Loucy (cell line): Measurements from ENCODE around the gene QRFP.

Experiments
- EZH2phosphoT487 ChIP-seq: fragments of 200-600 bp; IDR thresholded peaks from 2 replicates; pipeline ENCODE4 v1.6.1; 2018; ENCODE audit warnings: antibody characterized with exemption, mild to moderate bottlenecking, moderate library complexity, borderline replicate concordance
- TF ChIP-seq, protein P1 (sequence below): fragments of 200-600 bp; sonication (generic); conservative IDR thresholded peaks from 2 replicates; pipeline ENCODE4 v1.5.1; 2014; ENCODE audit warnings: mild to moderate bottlenecking, antibody characterized with exemption, low read length

DNA sequence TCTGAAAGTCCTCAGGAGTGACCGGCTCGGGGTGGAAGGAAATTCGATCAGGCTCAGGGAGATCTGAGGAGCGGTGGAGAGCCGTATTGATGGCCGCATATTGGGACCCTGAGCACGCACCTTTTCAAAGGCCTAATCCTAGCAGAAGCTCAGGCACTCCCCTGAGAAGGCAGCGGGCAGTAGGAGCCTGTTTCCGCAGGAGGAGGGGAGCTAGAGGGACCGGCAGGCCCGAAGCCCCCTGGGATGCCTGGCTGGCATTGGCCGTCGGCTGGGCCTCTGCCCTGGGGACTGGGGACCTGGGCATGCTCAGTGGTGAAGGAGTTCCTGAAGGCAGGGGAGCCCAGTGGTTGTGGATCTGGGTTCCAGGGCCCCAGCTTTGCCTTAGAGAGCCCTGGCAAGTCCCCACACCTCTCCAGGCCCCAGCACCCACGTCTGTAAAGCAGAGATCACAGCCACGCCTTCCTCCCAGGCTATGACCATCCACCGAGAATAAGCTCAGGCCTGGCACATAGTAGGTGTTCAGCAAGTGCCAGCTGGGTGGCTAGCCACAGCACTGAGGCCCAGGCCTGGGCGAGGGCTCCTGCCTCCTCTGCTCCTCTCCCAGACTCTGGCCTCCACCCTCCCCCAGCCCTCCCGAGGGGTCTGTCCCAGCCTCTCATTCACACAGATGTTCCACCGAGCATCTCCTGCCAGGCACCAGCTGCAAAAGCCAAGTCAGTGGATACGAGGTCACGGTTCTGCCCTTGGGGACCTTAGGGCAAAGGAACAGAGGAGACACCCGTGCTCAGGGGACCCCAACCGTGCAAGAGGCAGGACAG is 17.2 kb upstream of the QRFP start:
- TF ChIP-seq, protein P1, sequence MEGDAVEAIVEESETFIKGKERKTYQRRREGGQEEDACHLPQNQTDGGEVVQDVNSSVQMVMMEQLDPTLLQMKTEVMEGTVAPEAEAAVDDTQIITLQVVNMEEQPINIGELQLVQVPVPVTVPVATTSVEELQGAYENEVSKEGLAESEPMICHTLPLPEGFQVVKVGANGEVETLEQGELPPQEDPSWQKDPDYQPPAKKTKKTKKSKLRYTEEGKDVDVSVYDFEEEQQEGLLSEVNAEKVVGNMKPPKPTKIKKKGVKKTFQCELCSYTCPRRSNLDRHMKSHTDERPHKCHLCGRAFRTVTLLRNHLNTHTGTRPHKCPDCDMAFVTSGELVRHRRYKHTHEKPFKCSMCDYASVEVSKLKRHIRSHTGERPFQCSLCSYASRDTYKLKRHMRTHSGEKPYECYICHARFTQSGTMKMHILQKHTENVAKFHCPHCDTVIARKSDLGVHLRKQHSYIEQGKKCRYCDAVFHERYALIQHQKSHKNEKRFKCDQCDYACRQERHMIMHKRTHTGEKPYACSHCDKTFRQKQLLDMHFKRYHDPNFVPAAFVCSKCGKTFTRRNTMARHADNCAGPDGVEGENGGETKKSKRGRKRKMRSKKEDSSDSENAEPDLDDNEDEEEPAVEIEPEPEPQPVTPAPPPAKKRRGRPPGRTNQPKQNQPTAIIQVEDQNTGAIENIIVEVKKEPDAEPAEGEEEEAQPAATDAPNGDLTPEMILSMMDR = no peak
- no peak for TF ChIP-seq EZH2phosphoT487
